ENCODE results near the gene DCBLD1.

The DCBLD1 gene

GRCh38 chr6:117472667-117473066, 9.8 kb upstream of the DCBLD1 start:
- no peaks in the 10 kb centered on the region for H3K4me1 ChIP-seq (ENCODE audit: insufficient read depth, low read length, severe bottlenecking)
- no peaks in the 10 kb centered on the region; the same call in 1 of the 2 replicates for H3K27me3 ChIP-seq (ENCODE audit: insufficient read depth, low read length)
- no peaks in the 10 kb centered on the region for H3K79me2 ChIP-seq (ENCODE audit: insufficient read depth, low read length)
- no peak overlapping the region for H3K9ac ChIP-seq (ENCODE audit: low read length)
- H3K9me3 ChIP-seq (ENCODE audit: low read length) = no peaks in the 10 kb centered on the region
- H3K27ac ChIP-seq (ENCODE audit: low read depth, low read length, poor library complexity, severe bottlenecking) = no peak overlapping the region
- H3K4me2 ChIP-seq (ENCODE audit: low read length) = no peak overlapping the region
- no peak overlapping the region for H3K4me3 ChIP-seq (ENCODE audit: low read depth, low read length, poor library complexity, severe bottlenecking)
- no peaks in the 10 kb centered on the region for H3F3A ChIP-seq (ENCODE audit: insufficient read depth, low read length)
- no peaks in the 10 kb centered on the region for H4K20me1 ChIP-seq (ENCODE audit: insufficient read depth, low read length)
- no peaks in the 10 kb centered on the region for H3K36me3 ChIP-seq (ENCODE audit: insufficient read depth, low read length)
- no peaks in the 10 kb centered on the region for H3K9me2 ChIP-seq (ENCODE audit: low read depth, low read length)
- TF ChIP-seq CTCF (IDR thresholded peaks at IDR 0.05; ENCODE audit: low read length) (no peak), EZH2 (IDR thresholded peaks at IDR 0.05; ENCODE audit: borderline replicate concordance, low read length) (no peak)
- no peak overlapping the region for H2AFZ ChIP-seq (ENCODE audit: low read length)

- H3K27ac ChIP-seq (ENCODE audit: low read depth, low read length, poor library complexity, severe bottlenecking) = no peak overlapping the region
- no peaks in the 10 kb centered on the region; the same call in 1 of the 2 replicates for H3K27me3 ChIP-seq (ENCODE audit: insufficient read depth, low read length)
- H3K9me2 ChIP-seq (ENCODE audit: low read depth, low read length) = no peaks in the 10 kb centered on the region
- H3K36me3 ChIP-seq (ENCODE audit: insufficient read depth, low read length) = no peaks in the 10 kb centered on the region
- TF ChIP-seq CTCF (IDR thresholded peaks at IDR 0.05; ENCODE audit: low read length) = no peak
- TF ChIP-seq EZH2 (IDR thresholded peaks at IDR 0.05; ENCODE audit: borderline replicate concordance, low read length) = no peak
- H3K4me1 ChIP-seq (ENCODE audit: insufficient read depth, low read length, severe bottlenecking) = no peaks in the 10 kb centered on the region
- H2AFZ ChIP-seq (ENCODE audit: low read length) = no peak overlapping the region
- no peaks in the 10 kb centered on the region for H4K20me1 ChIP-seq (ENCODE audit: insufficient read depth, low read length)
- H3F3A ChIP-seq (ENCODE audit: insufficient read depth, low read length) = no peaks in the 10 kb centered on the region
- H3K79me2 ChIP-seq (ENCODE audit: insufficient read depth, low read length) = no peaks in the 10 kb centered on the region
- no peak overlapping the region for H3K4me3 ChIP-seq (ENCODE audit: low read depth, low read length, poor library complexity, severe bottlenecking)
- H3K4me2 ChIP-seq (ENCODE audit: low read length) = no peak overlapping the region
- H3K9me3 ChIP-seq (ENCODE audit: low read length) = no peaks in the 10 kb centered on the region
- H3K9ac ChIP-seq (ENCODE audit: low read length) = no peak overlapping the region
Measured at GRCh38 chr6:117473401-117473800, 9.1 kb upstream of the DCBLD1 start.

- no peaks in the 10 kb centered on the region for H3K9me3 ChIP-seq (ENCODE audit: low read length)
- H3K4me1 ChIP-seq (ENCODE audit: insufficient read depth, low read length, severe bottlenecking) = peaks cover 5% of the 10 kb centered on the region
- no peaks in the 10 kb centered on the region for H3K36me3 ChIP-seq (ENCODE audit: insufficient read depth, low read length)
- H3K4me3 ChIP-seq (ENCODE audit: low read depth, low read length, poor library complexity, severe bottlenecking) = no peak overlapping the region
- no peak overlapping the region for H3K4me2 ChIP-seq (ENCODE audit: low read length)
- no peaks in the 10 kb centered on the region for H3K79me2 ChIP-seq (ENCODE audit: insufficient read depth, low read length)
- H3K9me2 ChIP-seq (ENCODE audit: low read depth, low read length) = no peaks in the 10 kb centered on the region
- H3F3A ChIP-seq (ENCODE audit: insufficient read depth, low read length) = no peaks in the 10 kb centered on the region
- H4K20me1 ChIP-seq (ENCODE audit: insufficient read depth, low read length) = no peaks in the 10 kb centered on the region
- no peaks in the 10 kb centered on the region for H3K27me3 ChIP-seq (ENCODE audit: insufficient read depth, low read length)
- H3K27ac ChIP-seq (ENCODE audit: low read depth, low read length, poor library complexity, severe bottlenecking) = no peak overlapping the region
- H3K9ac ChIP-seq (ENCODE audit: low read length) = no peak overlapping the region
- no peak overlapping the region for H2AFZ ChIP-seq (ENCODE audit: low read length)
- peak; percentile 57 for TF ChIP-seq CTCF (IDR thresholded peaks at IDR 0.05; ENCODE audit: low read length)
- no peak for TF ChIP-seq EZH2 (IDR thresholded peaks at IDR 0.05; ENCODE audit: borderline replicate concordance, low read length)
Measured at GRCh38 chr6:117477988-117478852, 4.3 kb upstream of the DCBLD1 start.

All from OCI-LY1 (cell line).